Prostate gland (tissue), 2 donors: Measurements from ENCODE around the gene PLEKHH3. TPM values are rescaled to one million over a fixed set of nuclear protein-coding genes. Genes with fewer than 3 reads are reported as not detected.

ENCODE experiments used
- DNase-seq: peaks from one replicate; pipeline ENCODE4 v3.0.0-alpha.2; 2019; ENCODE audit warnings: low spot score
- H3K27ac ChIP-seq, 2 donors: fragments of 200-600 bp; sonication (generic); 2 replicates each; pipeline ENCODE4 v1.5.1; 2017 to 2019
- H3K27me3 ChIP-seq: fragments of 200-600 bp; sonication (generic); replicated peaks from 2 replicates; pipeline ENCODE4 v1.5.1; 2019; ENCODE audit not compliant: insufficient read depth
- H3K36me3 ChIP-seq, 2 donors: fragments of 200-600 bp; sonication (generic); 1 replicate in 1 of 2; 2 replicates in 1 of 2; pipeline versions ENCODE4 v1.5.1 to v1.8.1; 2017 to 2019
- H3K4me1 ChIP-seq: fragments of 200-600 bp; sonication (generic); replicated peaks from 2 replicates; pipeline ENCODE4 v1.5.1; 2019
- H3K4me3 ChIP-seq, 2 donors: fragments of 200-600 bp; sonication (generic); 2 replicates each; pipeline ENCODE4 v1.5.1; 2017 to 2019
- H3K9me3 ChIP-seq: fragments of 200-600 bp; sonication (generic); 2 replicates; pipeline ENCODE4 v1.5.1; 2017
- POLR2A ChIP-seq: fragments of 450-650 bp; IDR thresholded peaks from one replicate; pipeline ENCODE4 v1.6.1; 2016; ENCODE audit warnings: antibody characterized with exemption, mild to moderate bottlenecking
- POLR2AphosphoS5 ChIP-seq: sonication (generic); formaldehyde crosslinking; IDR thresholded peaks from one replicate; pipeline ENCODE4 v1.6.1; 2017; ENCODE audit warnings: antibody characterized with exemption
- WGBS: methylation state at CpG from one replicate; pipeline ENCODE4 v1.1.5; 2018; 5-methylcytosine and 5-hydroxymethylcytosine counted together
- intact Hi-C: fragments of 100-400 bp; cut with DNase I; formaldehyde crosslinking; loops from one replicate; pipeline ENCODE4 v1.14.2; 2022
- total RNA-seq, 2 donors: library from RNA; depleted of rRNA; stranded (reverse); fragments of >200 nt; gene quantifications; one replicate each; pipeline ENCODE4 v1.1.0, GENCODE V29; 2016
- TF ChIP-seq, protein P1 (sequence below), 4 experiments: fragments of 200-600 bp in 2 of 4; fragments of 450-650 bp in 2 of 4; sonication (generic) in 2 of 4; IDR thresholded peaks; 1 replicate in 3 of 4; 2 replicates in 1 of 4; pipeline ENCODE4 v1.5.1; 2016 to 2019; ENCODE audit warnings: antibody characterized with exemption in 4 of 4, mild to moderate bottlenecking in 2 of 4, moderate library complexity in 2 of 4

Gene PLEKHH3
- total RNA-seq = 100 to 1,000 TPM in 1 of 2 donors, 10 to 100 TPM in 1; 87.4 to 102 TPM

DNA sequence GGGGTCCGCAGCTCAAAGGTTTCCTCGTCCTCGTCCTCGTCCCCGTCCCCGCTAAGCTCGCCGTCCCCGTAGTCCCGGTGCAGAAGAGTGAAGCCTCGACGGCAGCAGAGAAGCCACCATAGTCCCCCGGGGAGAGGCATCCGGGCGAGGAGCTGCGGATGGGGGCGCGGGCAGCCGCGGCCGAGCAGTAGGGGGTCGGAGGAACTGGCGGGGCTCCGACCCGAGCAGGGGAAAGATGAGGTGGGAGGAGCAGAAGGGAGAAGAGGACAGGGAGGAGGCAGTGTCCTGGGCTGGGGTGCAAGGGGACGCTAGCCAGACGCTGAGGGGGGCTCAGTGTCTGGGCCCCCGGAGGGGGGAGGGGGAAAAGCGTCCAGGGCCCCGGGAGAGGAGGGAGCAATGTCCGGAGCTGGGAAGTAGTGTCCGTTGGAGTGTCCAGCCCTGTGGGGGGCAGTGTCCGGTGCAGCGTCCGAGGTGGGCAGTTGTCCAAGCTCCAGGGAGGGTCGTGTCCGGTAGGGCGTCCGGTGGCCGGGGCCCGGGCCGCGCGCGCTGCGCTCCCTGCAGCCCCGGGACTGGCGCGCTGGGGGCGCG lies at the start of gene PLEKHH3:
Gene PLEKHH3, minus strand, starts transcription at position 571 of the 588 bp plus-strand sequence. Its CDS starts 431 bp downstream, at position 140.
- no peaks in the 10 kb centered on the region for H3K27me3 ChIP-seq
- peak within 1 kb of the TSS; percentile 62 to 72 for H3K4me3 ChIP-seq
- WGBS = under 1% methylated on average over 51 of the region's 51 CpGs
- intact Hi-C loops = loop anchor here (5.0 to 10.0 kb wide), 2 partner anchors 69 to 252 kb away; partner anchors contain the start of genes CAVIN1, RETREG3 and TUBG1
- TF ChIP-seq POLR2A = peak; percentile 93
- TF ChIP-seq POLR2AphosphoS5 = no peak
- TF ChIP-seq, protein P1, sequence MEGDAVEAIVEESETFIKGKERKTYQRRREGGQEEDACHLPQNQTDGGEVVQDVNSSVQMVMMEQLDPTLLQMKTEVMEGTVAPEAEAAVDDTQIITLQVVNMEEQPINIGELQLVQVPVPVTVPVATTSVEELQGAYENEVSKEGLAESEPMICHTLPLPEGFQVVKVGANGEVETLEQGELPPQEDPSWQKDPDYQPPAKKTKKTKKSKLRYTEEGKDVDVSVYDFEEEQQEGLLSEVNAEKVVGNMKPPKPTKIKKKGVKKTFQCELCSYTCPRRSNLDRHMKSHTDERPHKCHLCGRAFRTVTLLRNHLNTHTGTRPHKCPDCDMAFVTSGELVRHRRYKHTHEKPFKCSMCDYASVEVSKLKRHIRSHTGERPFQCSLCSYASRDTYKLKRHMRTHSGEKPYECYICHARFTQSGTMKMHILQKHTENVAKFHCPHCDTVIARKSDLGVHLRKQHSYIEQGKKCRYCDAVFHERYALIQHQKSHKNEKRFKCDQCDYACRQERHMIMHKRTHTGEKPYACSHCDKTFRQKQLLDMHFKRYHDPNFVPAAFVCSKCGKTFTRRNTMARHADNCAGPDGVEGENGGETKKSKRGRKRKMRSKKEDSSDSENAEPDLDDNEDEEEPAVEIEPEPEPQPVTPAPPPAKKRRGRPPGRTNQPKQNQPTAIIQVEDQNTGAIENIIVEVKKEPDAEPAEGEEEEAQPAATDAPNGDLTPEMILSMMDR (IDR thresholded peaks at IDR 0.05) = peak in 1 of 4 experiments; percentile 38
- H3K9me3 ChIP-seq = no peaks in the 10 kb centered on the region
- no peak for DNase-seq
- H3K27ac ChIP-seq = peak within 1 kb of the TSS; percentile 98
- peaks cover 9% of the 10 kb centered on the region for H3K4me1 ChIP-seq
- no peaks in the 10 kb centered on the region for H3K36me3 ChIP-seq

DNA sequence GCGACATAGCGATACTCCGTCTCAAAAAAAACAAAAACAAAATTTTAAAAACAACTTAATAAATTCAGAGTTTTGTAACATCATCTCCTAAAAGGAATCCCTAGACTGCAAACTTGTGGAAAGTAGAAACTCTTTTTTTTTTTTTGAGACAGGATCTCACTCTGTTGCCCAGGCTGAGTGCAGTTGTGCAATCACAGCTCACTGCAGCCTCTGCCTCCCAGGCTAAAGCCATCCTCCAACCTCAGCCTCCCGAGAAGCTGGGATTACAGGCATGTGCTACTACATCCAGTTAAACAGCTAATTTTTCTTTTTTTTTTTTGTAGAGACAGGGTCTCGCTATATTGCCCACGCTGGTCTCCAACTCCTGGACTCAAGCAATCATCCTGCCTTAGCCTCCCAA lies 48.3 kb upstream of the PLEKHH3 start:
- H3K4me1 ChIP-seq = no peaks in the 10 kb centered on the region
- peaks cover 0 to 7% of the 10 kb centered on the region in 2 donors for H3K36me3 ChIP-seq
- no peak for DNase-seq
- intact Hi-C loops = no loop called here
- H3K27me3 ChIP-seq = no peaks in the 10 kb centered on the region
- H3K9me3 ChIP-seq = no peaks in the 10 kb centered on the region
- WGBS = 97% methylated on average over 6 of the region's 6 CpGs
- TF ChIP-seq POLR2AphosphoS5 (no peak), POLR2A (no peak)
- TF ChIP-seq, protein P1 (IDR thresholded peaks at IDR 0.05) = no peak
- no peak overlapping the region for H3K27ac ChIP-seq
- H3K4me3 ChIP-seq = no peak overlapping the region

DNA sequence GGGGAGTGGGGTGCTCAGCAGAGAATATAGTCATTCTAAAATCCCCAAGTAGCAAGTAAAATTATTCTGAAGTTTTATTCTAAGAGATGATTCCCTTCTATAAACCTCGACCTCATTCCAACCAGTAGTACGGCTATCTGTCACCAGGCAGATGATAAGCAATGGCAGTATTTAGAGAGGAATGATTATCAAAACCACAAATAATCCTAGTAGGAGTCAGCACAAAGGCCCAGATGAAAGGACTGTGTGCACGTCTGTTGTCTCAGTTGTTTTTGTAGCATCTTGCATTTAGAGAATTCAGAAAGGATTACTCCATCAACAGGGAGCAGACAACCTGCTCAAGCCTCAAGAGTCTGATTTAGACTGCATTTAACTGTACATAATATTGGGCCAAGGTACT lies 46.8 kb upstream of the PLEKHH3 start:
- peaks cover 2 to 10% of the 10 kb centered on the region in 2 donors for H3K36me3 ChIP-seq
- H3K9me3 ChIP-seq = no peaks in the 10 kb centered on the region
- H3K27me3 ChIP-seq = no peaks in the 10 kb centered on the region
- TF ChIP-seq POLR2AphosphoS5 = no peak
- TF ChIP-seq, protein P1 (IDR thresholded peaks at IDR 0.05) = no peak
- TF ChIP-seq POLR2A = no peak
- no peaks in the 10 kb centered on the region for H3K4me1 ChIP-seq
- intact Hi-C loops = loop anchor here (2.0 to 5.0 kb wide), 2 partner anchors 41 to 99 kb away; partner anchors contain the start of gene BECN1
- no peak overlapping the region for H3K4me3 ChIP-seq
- no peak overlapping the region for H3K27ac ChIP-seq
- WGBS = 82% methylated on average over 3 of the region's 3 CpGs
- no peak for DNase-seq

- H3K36me3 ChIP-seq = peaks cover 3 to 14% of the 10 kb centered on the region in 2 donors
- H3K9me3 ChIP-seq = no peaks in the 10 kb centered on the region
- H3K27me3 ChIP-seq = no peaks in the 10 kb centered on the region
- H3K4me3 ChIP-seq = no peak overlapping the region
- 12% methylated on average over 2 of the region's 2 CpGs for WGBS
- intact Hi-C loops = loop anchor here (5.0 kb wide), 1 partner anchor 101 kb away; the partner anchor contains the start of gene BECN1
- peak overlapping the region in 1 of 2 donors; percentile 20 for H3K27ac ChIP-seq
- TF ChIP-seq POLR2AphosphoS5 (peak; percentile 60), POLR2A (no peak)
- TF ChIP-seq, protein P1 (IDR thresholded peaks at IDR 0.05) = peak; percentile 37 to 88 (median 74)
- no peaks in the 10 kb centered on the region for H3K4me1 ChIP-seq
- DNase-seq = peak; percentile 54
Observed at GRCh38 chr17:42720996-42721583, 44.3 kb upstream of the PLEKHH3 start.
